NCI-H1436 (cell line): ENCODE measurements around the gene TNPO1.
"Not testable (repeated sequence)": the region's sequence is repeated elsewhere in the genome, so short reads cannot be mapped to it uniquely, and the experiment has no call there.

ENCODE experiments used
- DNase-seq: peaks from one replicate; lab custom pipeline; 2025; lab: John Stamatoyannopoulos, UW

Gene TNPO1

GRCh38 chr5:72934953-72935725 is 118.7 kb downstream of the TNPO1 start:
- DNase-seq = not testable (repeated sequence)

GRCh38 chr5:72936893-72937292 is 120.4 kb downstream of the TNPO1 start:
- DNase-seq = no peak

- no peak for DNase-seq
Measured at GRCh38 chr5:72937517-72938061, 121.1 kb downstream of the TNPO1 start.

- no peak for DNase-seq
Measured at GRCh38 chr5:72938206-72938605, 121.7 kb downstream of the TNPO1 start.

- DNase-seq = no peak
Measured at GRCh38 chr5:72940082-72940481, 123.6 kb downstream of the TNPO1 start.

DNA sequence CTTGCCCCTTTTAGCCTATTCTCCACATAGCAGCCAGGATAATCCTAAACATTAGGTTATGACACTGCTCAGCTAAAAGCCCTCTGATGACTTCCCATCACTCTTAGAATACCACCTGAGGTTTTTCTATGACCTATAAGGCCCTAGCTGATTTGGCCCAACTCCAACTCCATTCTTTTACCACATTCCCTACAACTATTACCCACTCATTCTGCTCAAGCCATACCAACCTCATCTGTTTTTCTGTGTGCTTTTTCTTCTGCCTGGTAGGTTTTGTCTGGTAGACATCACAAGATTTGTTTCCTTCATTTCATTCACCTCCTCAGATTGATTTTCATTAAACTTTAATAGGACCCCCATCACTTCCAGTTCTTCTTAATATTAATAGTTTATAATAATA is 126.8 kb downstream of the TNPO1 start:
- no peak for DNase-seq

DNA sequence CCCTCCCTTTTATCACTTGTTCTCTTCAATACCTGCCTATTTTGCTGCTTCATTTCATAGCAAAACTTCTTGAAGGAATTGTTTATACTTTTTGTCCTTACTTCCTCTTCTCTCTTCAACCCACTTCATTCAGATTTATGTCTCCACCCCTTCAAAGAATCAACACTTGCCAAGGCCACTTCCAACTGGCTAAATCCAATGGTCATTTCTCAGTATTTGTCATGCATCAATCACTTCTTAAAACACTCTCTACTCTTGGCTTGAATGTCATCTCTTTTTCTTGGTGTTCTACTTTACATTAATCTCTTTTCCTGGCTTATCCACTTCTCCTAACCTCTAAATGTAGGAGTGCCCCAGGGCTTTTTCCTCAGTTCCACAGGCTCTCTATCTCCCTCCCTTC is 131.0 kb downstream of the TNPO1 start:
- no peak for DNase-seq

DNA sequence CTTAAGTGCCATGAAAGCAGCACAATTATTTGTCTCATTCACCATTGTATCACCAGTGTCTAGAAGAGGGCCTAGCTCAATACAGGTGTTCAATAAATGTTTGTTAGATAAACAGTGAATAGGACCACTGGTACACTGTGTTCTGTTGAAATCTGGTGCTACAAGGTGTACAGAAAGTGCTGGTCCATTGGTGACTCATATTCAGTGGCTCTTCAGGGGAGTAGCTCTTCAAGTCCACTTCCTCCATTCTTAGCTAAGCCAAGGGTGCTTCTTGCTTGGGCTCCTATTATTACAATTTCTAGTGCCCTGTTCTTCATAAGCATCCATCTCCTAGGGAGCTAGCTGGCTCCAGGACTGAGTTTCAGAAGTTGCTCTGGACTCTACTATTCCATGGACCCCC is 133.0 kb downstream of the TNPO1 start:
- DNase-seq = no peak

- no peak for DNase-seq
Measured at GRCh38 chr5:72951671-72952468, 135.4 kb downstream of the TNPO1 start.

- DNase-seq = no peak
Measured at GRCh38 chr5:72954389-72954788, 137.9 kb downstream of the TNPO1 start.

GRCh38 chr5:72955143-72955767 is 138.8 kb downstream of the TNPO1 start:
- no peak for DNase-seq

- DNase-seq = peak; percentile 95
Measured at GRCh38 chr5:72955768-72956323, 139.4 kb downstream of the TNPO1 start, which contains the start of gene FCHO2. Gene FCHO2, plus strand, starts transcription at chr5:72956041. Its CDS starts 56 bp downstream, at chr5:72956097.

DNA sequence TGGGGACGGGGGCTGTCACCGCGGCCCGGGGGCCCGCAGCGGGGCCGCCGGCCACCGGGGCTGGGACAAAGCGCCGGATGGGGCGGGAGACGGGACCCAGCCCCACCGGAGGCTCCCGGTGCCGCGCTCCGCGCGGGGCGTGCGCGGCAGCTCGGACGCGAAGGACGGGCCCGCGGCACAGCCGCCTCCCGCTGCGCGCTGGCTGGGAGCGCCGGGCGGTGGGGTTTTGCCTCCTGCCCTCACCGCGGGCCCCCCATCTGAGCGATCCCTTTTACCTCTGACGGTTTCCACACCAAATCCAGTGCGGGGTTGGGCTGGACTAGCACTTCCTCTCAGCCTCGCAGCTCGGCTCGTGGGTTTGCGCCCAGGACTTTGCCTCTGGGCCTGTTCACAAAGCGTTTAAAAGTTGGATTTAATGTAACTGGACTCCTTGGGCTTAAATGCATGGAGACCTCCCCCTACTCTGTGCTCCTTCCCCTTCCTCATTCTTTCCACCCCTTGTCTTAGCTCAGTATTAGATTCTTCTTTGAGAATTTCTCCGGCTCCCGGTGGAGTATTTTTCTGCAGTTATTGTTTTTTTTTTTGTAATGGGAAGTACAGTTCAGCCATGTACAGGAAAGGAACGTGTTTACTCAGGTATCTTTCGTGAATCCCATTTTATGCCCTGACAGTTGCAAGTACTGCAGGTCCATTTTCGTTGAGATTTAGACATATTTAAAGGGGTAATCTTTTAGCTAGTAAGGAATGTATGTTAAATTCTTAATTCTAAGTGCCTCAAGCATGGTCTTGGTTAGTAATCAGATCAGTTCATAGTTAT is 140.1 kb downstream of the TNPO1 start:
- DNase-seq = peak; percentile 12

DNA sequence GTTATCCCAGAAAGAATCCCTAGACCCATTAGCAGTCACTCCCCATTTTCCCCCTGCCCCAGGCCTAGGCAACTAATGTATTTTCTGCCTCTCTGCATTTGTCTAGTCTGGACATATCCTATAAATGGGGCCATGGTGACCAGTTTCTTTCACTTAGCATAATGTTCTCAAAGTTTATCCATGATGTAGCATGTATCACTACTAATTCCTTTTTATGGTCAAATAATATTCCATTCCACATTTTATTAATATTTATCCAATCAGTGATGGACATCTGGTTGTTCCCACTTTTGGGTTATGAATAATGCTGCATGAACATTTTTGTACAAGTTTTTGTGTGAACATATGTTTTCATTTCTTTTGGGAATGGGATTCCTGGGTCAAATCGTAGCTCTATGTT is 140.9 kb downstream of the TNPO1 start:
- DNase-seq = no peak

- no peak for DNase-seq
Measured at GRCh38 chr5:72959257-72959656, 142.8 kb downstream of the TNPO1 start.
